ENCODE measurements around the gene UBC. TPM values are rescaled to one million over a fixed set of nuclear protein-coding genes. Genes with fewer than 3 reads are reported as not detected.
A peak's percentile ranks its signal among the peaks of the same experiment; 100 is the strongest.

Gene UBC
- total and polyA plus RNA-seq, 9 of the 15 experiments (the other 6 are each of a cell fraction or from before 2014, with no cell fraction given), result 533 to 1,153 (median 813) TPM

DNA sequence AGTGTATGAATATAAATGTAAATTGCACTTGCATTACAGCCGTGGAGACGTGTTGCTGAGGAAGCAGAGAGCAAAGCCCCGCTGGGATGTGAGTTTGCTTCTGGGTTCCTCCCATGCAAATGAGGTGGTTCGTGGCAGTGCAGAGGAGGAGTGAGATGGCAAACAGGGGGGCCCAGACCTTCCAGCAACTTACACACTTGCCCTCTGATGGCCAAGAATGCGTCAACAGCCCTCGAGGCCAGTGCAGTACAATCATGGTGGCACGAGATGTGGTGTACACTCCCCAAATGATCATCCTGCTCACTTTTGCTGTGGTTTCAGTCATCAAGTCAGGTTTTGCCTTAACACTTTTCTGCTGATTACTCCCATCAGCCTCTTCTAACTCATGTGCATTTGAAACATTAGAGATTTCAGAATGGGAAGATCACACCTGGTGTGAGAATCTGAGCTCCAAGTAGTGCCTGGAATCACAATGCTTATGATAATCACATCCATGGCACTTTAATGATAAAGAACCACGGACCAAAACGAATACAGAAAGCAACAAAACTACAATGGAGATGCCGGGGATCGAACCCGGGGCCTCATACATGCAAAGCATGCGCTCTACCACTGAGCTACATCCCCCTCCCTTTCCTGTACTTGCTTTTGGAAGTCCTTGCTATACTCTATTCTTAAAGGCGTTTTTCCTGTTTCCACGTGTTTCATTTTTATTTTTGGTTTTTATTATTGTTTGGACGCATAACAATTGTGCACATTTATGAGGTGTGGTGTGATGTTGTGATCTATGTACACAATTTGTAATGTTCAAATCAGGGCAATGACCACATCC is 7.0 kb upstream of the UBC start (continued):
- TF ChIP-seq ZNF124 (CRISPR knock-in tag; IDR thresholded peaks at IDR 0.05) (no peak), PCBP2 (IDR thresholded peaks at IDR 0.05; ENCODE audit: low read depth, low read length, poor library complexity, severe bottlenecking) (no peak), SRF (CRISPR knock-in tag; IDR thresholded peaks at IDR 0.05) (no peak), NFE2 (IDR thresholded peaks at IDR 0.05; ENCODE audit: low read depth) (no peak), ZNF354B (CRISPR knock-in tag; IDR thresholded peaks at IDR 0.05) (no peak), COPS2 (conservative IDR thresholded peaks at IDR 0.05) (no peak), GABPA (tag; conservative IDR thresholded peaks at IDR 0.05; ENCODE audit: low read depth) (no peak), POLR2A (conservative IDR thresholded peaks at IDR 0.05) (no peak), TBP (optimal IDR thresholded peaks at IDR 0.05; ENCODE audit: low read depth, low read length) (peak; percentile 99), PCBP1 (IDR thresholded peaks at IDR 0.05; ENCODE audit: low read depth, low read length, poor library complexity, severe bottlenecking) (no peak), NR1H2 (CRISPR knock-in tag; IDR thresholded peaks at IDR 0.05) (no peak), FOXM1 (IDR thresholded peaks at IDR 0.05; ENCODE audit: low read depth) (no peak), FOXM1 (CRISPR knock-in tag; IDR thresholded peaks at IDR 0.05; ENCODE audit: low read depth) (no peak), JUNB (CRISPR knock-in tag; conservative IDR thresholded peaks at IDR 0.05) (no peak; the same call in 1 of the 2 replicates), CREB1 (IDR thresholded peaks at IDR 0.05) (no peak), CREB1 (CRISPR knock-in tag; IDR thresholded peaks at IDR 0.05) (no peak; the same call in 1 of the 2 replicates), E2F1 (CRISPR knock-in tag; IDR thresholded peaks at IDR 0.05) (no peak), CTBP1 (IDR thresholded peaks at IDR 0.05; ENCODE audit: borderline replicate concordance) (0 out of 2 replicates have a peak, but pooled peaks have one; percentile 56), DIDO1 (tag; IDR thresholded peaks at IDR 0.05; ENCODE audit: low read depth) (no peak), HDAC2 (IDR thresholded peaks at IDR 0.05) (no peak), ZNF175 (CRISPR knock-in tag; IDR thresholded peaks at IDR 0.05; ENCODE audit: low read depth) (no peak), ZBTB7A (IDR thresholded peaks at IDR 0.05; ENCODE audit: borderline replicate concordance, control insufficient read depth, low read depth, low read length) (no peak), MXI1 (IDR thresholded peaks at IDR 0.05; ENCODE audit: low read depth, low read length) (peak; percentile 83), ZNF77 (CRISPR knock-in tag; IDR thresholded peaks at IDR 0.05) (no peak)
- TF ChIP-seq, protein P1, sequence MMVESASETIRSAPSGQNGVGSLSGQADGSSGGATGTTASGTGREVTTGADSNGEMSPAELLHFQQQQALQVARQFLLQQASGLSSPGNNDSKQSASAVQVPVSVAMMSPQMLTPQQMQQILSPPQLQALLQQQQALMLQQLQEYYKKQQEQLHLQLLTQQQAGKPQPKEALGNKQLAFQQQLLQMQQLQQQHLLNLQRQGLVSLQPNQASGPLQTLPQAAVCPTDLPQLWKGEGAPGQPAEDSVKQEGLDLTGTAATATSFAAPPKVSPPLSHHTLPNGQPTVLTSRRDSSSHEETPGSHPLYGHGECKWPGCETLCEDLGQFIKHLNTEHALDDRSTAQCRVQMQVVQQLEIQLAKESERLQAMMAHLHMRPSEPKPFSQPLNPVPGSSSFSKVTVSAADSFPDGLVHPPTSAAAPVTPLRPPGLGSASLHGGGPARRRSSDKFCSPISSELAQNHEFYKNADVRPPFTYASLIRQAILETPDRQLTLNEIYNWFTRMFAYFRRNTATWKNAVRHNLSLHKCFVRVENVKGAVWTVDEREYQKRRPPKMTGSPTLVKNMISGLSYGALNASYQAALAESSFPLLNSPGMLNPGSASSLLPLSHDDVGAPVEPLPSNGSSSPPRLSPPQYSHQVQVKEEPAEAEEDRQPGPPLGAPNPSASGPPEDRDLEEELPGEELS (CRISPR knock-in tag; IDR thresholded peaks at IDR 0.05; ENCODE audit: borderline replicate concordance), result no peak
- TF ChIP-seq, protein P2, sequence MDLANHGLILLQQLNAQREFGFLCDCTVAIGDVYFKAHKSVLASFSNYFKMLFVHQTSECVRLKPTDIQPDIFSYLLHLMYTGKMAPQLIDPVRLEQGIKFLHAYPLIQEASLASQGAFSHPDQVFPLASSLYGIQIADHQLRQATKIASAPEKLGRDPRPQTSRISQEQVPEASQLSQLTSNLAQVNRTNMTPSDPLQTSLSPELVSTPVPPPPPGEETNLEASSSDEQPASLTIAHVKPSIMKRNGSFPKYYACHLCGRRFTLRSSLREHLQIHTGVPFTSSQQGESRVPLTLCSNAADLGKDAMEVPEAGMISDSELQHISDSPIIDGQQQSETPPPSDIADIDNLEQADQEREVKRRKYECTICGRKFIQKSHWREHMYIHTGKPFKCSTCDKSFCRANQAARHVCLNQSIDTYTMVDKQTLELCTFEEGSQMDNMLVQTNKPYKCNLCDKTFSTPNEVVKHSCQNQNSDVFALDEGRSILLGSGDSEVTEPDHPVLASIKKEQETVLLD (IDR thresholded peaks at IDR 0.05), result no peak

Measured in K562 (cell line).